GM12873 (cell line): Measurements from ENCODE around the gene NAA38.

Experiments used
- CTCF ChIP-seq: IDR thresholded peaks from 2 replicates; pipeline ENCODE4 v1.5.1; 2012; ENCODE audit warnings: low read depth, mild to moderate bottlenecking, moderate library complexity, low read length, control low read depth; ENCODE audit not compliant: insufficient read depth; ENCODE audit errors: missing control alignments

Gene NAA38

GRCh38 chr17:7862692-7863437 lies 5.5 kb upstream of the NAA38 start:
- TF ChIP-seq CTCF, result peak; percentile 69

DNA sequence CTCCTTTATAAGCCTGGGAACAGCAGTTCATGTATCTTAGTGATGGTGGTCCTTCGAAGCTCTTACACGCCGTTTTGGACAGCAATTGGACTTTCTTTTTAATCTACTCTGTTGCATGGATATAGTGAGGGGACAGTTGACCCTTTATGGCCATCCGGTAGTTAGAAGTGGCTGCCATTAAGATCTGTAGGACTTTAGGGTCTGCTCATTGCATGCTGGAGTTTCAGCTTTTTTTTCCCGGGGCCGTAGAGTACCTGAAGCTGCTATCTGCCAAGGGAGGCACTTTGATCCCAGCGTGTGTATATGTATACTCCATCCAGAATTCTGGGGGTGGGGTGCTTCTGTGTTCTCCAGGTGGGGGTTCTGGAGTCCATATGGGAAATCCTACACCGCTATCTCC lies 1.7 kb upstream of the NAA38 start:
- TF ChIP-seq CTCF, result no peak

DNA sequence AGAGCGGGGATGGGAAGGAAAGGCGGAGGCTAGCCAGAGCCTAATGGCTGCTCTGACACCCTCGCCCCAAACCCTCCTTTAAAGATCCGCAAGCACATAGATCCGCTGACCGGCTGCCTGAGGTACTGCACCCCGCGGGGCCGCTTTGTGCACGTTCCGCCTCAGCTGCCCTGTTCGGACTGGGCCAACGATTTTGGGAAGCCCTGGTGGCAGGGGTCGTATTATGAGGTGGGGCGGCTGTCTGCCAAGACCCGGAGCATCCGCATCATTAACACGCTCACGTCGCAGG lies 1.1 kb upstream of the NAA38 start:
- TF ChIP-seq CTCF, result peak; percentile 55

DNA sequence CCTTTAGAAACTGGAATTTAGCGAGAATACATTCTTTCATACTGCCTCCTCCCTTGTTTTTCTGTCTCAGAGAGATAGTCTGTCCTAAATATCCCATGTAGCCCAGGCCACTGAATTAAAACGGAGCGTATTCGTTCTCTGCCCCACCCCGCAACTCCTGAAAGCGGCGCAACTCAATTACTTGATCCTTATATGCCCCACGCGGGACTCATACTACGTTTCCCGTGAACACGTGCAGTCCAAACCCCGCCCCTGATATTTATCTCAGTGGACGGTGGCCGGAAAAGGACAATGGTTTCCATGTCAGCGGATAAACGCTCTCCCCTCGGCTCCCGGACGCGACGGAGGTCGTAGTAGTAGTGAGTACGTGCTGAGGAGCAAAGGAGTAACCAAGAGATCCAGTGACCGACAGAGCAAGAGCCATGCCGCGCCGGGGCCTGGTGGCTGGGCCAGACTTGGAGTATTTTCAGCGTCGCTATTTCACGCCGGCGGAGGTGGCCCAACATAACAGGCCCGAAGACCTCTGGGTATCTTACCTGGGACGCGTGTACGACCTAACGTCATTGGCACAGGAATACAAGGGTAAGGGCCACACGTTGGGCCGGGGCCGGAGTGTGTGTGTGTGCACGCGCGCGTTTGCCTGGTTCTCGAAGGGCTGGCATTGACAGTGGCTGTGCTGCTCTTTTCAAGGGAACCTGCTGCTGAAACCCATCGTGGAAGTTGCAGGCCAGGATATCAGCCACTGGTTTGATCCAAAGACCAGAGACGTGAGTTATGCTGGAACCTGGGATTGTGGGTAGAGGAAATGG lies 558 bp upstream of the NAA38 start, which contains the start of gene CYB5D1:
TSS of gene CYB5D1 (plus strand) at position 291 of the 809 bp plus-strand sequence. CDS start at position 423, 132 bp downstream.
- TF ChIP-seq CTCF, result no peak

GRCh38 chr17:7856011-7856810 lies 1.1 kb downstream of the NAA38 start:
- TF ChIP-seq CTCF, result no peak

GRCh38 chr17:7855660-7856010 lies 1.7 kb downstream of the NAA38 start:
- no peak for TF ChIP-seq CTCF
